Vagina (tissue), 2 donors: ENCODE data around the gene TRIM39. TPM values are rescaled to one million over a fixed set of nuclear protein-coding genes. Genes with fewer than 3 reads are reported as not detected.

ENCODE experiments used
- DNase-seq, 2 donors: peaks; one replicate each; pipeline ENCODE4 v3.0.0-alpha.2; 2017; ENCODE audit errors: extremely low spot score in 2 of 2
- H3K27ac ChIP-seq: fragments of 200-600 bp; sonication (generic); one replicate; pipeline ENCODE4 v1.5.1; 2019
- H3K27me3 ChIP-seq: fragments of 200-600 bp; sonication (generic); one replicate; pipeline ENCODE4 v1.5.1; 2019
- H3K36me3 ChIP-seq, 2 donors: fragments of 200-600 bp; sonication (generic); one replicate each; pipeline ENCODE4 v1.5.1; 2017 to 2019
- H3K4me1 ChIP-seq: fragments of 200-600 bp; sonication (generic); one replicate; pipeline ENCODE4 v1.5.1; 2019
- H3K4me3 ChIP-seq, 2 donors: fragments of 200-600 bp; sonication (generic); 1 replicate in 1 of 2; 2 replicates in 1 of 2; pipeline ENCODE4 v1.5.1; 2016 to 2019
- H3K9me3 ChIP-seq: fragments of 200-600 bp; sonication (generic); one replicate; pipeline ENCODE4 v1.5.1; 2019
- POLR2A ChIP-seq, 2 donors: fragments of 450-650 bp; IDR thresholded peaks; one replicate each; pipeline ENCODE4 v1.6.1; 2017; ENCODE audit warnings: antibody characterized with exemption in 2 of 2, mild to moderate bottlenecking in 2 of 2, moderate library complexity in 2 of 2
- POLR2AphosphoS5 ChIP-seq, 2 donors: sonication (generic); formaldehyde crosslinking; IDR thresholded peaks; one replicate each; pipeline ENCODE4 v1.9.0; 2017; ENCODE audit warnings: antibody characterized with exemption in 2 of 2, mild to moderate bottlenecking in 2 of 2, low read depth in 1 of 2; ENCODE audit not compliant: insufficient read depth in 1 of 2
- intact Hi-C: fragments of 100-400 bp; cut with DNase I; formaldehyde crosslinking; loops from one replicate; pipeline ENCODE4 v1.15.1; 2023
- total RNA-seq: library from RNA; depleted of rRNA; stranded (reverse); fragments of >200 nt; gene quantifications from one replicate; pipeline ENCODE4 v1.2.3, GENCODE V29; 2016
- TF ChIP-seq, protein P1 (sequence below), 3 experiments: fragments of 450-650 bp in 2 of 3; fragments of 200-600 bp in 1 of 3; sonication (generic) in 1 of 3; IDR thresholded peaks; one replicate each; pipeline ENCODE4 v1.5.1; 2017 to 2019; ENCODE audit warnings: antibody characterized with exemption in 3 of 3, mild to moderate bottlenecking in 2 of 3, moderate library complexity in 2 of 3

Gene TRIM39
- total RNA-seq, 1 donor from 2014 or later = 10.1 TPM

DNA sequence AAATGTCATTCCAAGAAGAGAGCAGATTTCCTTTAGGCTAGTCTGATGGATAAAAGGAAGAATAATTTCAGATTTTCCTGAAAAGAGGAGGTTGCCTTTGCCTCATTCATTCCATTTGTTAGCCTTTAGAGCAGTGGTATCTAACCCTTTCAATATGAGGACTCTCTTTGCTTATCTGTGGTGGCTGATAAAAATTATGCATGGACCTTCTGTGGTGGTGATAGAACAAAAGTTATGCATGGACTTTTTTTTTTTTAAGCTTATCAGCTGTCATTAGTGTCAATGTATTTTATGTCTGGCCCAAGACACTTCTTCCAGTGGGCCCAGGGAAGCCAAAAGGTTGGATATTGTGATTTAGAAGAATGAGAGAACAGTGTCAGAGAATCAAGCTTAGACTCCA lies 1.7 kb downstream of the TRIM39 start:
- peaks cover 38% of the 10 kb centered on the region for H3K4me1 ChIP-seq
- no peaks in the 10 kb centered on the region for H3K27me3 ChIP-seq
- no peak overlapping the region for H3K4me3 ChIP-seq
- no peaks in the 10 kb centered on the region for H3K9me3 ChIP-seq
- intact Hi-C loops = no loop called here
- H3K27ac ChIP-seq = no peak overlapping the region
- peaks cover 0 to 35% of the 10 kb centered on the region in 2 donors for H3K36me3 ChIP-seq
- TF ChIP-seq, protein P1, sequence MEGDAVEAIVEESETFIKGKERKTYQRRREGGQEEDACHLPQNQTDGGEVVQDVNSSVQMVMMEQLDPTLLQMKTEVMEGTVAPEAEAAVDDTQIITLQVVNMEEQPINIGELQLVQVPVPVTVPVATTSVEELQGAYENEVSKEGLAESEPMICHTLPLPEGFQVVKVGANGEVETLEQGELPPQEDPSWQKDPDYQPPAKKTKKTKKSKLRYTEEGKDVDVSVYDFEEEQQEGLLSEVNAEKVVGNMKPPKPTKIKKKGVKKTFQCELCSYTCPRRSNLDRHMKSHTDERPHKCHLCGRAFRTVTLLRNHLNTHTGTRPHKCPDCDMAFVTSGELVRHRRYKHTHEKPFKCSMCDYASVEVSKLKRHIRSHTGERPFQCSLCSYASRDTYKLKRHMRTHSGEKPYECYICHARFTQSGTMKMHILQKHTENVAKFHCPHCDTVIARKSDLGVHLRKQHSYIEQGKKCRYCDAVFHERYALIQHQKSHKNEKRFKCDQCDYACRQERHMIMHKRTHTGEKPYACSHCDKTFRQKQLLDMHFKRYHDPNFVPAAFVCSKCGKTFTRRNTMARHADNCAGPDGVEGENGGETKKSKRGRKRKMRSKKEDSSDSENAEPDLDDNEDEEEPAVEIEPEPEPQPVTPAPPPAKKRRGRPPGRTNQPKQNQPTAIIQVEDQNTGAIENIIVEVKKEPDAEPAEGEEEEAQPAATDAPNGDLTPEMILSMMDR (IDR thresholded peaks at IDR 0.05) = no peak
- TF ChIP-seq POLR2A (IDR thresholded peaks at IDR 0.05) = no peak
- TF ChIP-seq POLR2AphosphoS5 (IDR thresholded peaks at IDR 0.05; ENCODE audit: insufficient read depth in 1 of 2, low read depth in 1 of 2) = no peak
- DNase-seq = no peak

DNA sequence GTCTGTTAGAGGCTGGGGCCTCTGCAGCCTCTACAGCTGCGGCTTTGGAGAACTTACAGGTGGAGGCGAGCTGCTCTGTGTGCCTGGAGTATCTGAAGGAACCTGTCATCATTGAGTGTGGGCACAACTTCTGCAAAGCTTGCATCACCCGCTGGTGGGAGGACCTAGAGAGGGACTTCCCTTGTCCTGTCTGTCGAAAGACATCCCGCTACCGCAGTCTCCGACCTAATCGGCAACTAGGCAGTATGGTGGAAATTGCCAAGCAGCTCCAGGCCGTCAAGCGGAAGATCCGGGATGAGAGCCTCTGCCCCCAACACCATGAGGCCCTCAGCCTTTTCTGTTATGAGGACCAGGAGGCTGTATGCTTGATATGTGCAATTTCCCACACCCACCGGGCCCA lies 2.6 kb downstream of the TRIM39 start:
- Histone ChIP-seq H3K4me1 (peaks cover 29% of the 10 kb centered on the region), H3K4me3 (no peak overlapping the region), H3K9me3 (no peaks in the 10 kb centered on the region), H3K27ac (no peak overlapping the region), H3K36me3 (peaks cover 0 to 36% of the 10 kb centered on the region in 2 donors), H3K27me3 (no peaks in the 10 kb centered on the region)
- TF ChIP-seq POLR2A (IDR thresholded peaks at IDR 0.05) (no peak), POLR2AphosphoS5 (IDR thresholded peaks at IDR 0.05; ENCODE audit: insufficient read depth in 1 of 2, low read depth in 1 of 2) (no peak)
- TF ChIP-seq, protein P1 (IDR thresholded peaks at IDR 0.05) = no peak
- intact Hi-C loops = no loop called here
- DNase-seq = no peak

DNA sequence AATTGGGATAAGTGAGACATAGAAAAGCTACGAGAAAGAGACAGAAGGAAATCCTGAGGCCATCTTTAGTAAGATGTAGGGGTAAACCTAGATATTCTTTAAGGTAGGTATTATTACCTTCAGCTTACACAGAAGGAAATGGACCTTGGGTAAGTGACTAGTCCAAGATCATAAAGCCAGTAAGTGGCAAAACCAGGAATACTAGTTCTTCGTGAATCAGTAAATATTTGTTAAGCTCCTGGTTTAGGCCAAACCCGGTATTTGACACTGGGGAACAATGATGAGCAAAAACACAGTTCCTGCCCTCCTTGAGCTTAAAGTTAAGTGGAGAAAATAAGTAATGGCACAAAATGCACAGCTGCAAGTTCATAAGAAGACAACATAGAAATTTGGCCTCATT lies 5.3 kb downstream of the TRIM39 start:
- intact Hi-C loops = no loop called here
- Histone ChIP-seq H3K27ac (no peak overlapping the region), H3K4me1 (peaks cover 15% of the 10 kb centered on the region), H3K4me3 (no peak overlapping the region), H3K36me3 (peaks cover 0 to 63% of the 10 kb centered on the region in 2 donors), H3K27me3 (no peaks in the 10 kb centered on the region), H3K9me3 (no peaks in the 10 kb centered on the region)
- DNase-seq = no peak
- no peak for TF ChIP-seq POLR2A (IDR thresholded peaks at IDR 0.05)
- TF ChIP-seq, protein P1 (IDR thresholded peaks at IDR 0.05) = no peak
- TF ChIP-seq POLR2AphosphoS5 (IDR thresholded peaks at IDR 0.05; ENCODE audit: insufficient read depth in 1 of 2, low read depth in 1 of 2) = no peak

DNA sequence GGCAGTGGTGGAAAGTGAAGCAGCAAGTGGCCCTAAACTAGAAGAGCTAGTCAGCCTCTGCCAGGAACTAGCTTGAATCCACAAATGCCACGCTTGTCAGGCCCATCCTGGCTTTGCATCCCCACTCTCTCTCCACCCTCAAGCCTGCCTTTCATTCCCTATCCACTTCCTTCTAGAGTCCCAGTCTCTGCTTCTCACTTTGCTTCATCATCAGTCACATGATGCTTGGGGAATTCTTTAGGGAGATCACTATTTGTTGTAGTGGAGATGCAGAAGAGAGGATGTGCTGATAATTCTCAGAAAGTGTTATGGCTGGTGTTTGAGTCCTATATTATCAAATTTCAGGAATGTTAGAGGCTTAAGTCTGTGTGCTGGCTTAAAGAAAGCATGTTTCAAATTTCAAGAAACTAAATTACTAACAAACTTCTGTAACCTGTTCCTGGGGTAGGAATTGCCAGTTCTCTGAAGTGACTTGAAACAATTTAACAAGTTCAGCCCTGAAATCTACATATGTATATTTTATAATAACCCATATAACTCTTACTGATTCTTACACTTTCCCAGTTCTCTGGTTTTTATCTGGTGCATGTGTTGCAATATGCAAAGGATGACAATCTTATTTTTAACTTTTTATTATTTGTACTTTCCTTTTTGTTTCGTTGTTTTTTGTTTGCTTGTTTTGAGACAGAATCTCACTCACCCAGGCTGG lies 7.5 kb downstream of the TRIM39 start:
- TF ChIP-seq, protein P1 (IDR thresholded peaks at IDR 0.05) = no peak
- TF ChIP-seq POLR2A (IDR thresholded peaks at IDR 0.05) = no peak
- TF ChIP-seq POLR2AphosphoS5 (IDR thresholded peaks at IDR 0.05; ENCODE audit: insufficient read depth in 1 of 2, low read depth in 1 of 2) = no peak
- H3K4me1 ChIP-seq = no peaks in the 10 kb centered on the region
- no peak overlapping the region for H3K27ac ChIP-seq
- no peak overlapping the region for H3K4me3 ChIP-seq
- no peaks in the 10 kb centered on the region for H3K9me3 ChIP-seq
- intact Hi-C loops = no loop called here
- no peaks in the 10 kb centered on the region for H3K27me3 ChIP-seq
- DNase-seq = no peak
- peaks cover 0 to 73% of the 10 kb centered on the region in 2 donors for H3K36me3 ChIP-seq

DNA sequence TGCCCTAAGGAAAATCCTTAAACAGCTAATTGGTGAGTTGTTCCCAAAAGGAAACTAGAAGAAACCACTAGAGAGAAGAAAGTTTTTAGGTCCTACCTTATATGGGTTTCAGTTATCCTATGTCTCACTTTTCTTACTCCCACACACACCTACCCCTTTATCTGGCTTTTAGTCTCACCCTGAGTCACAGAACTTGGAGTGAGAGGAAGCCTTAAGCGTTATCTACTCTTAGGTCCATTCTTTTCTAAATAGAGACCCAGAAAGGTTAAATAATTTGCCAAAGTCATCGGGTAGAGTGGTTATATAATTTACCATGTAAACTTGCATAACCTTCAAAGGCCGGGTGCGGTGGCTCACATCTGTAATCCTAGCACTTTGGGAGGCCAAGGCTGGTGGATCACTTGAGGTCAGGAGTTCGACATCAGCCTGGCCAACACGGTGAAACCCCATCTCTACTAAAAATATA lies 13.9 kb downstream of the TRIM39 start:
- Histone ChIP-seq H3K36me3 (peaks cover 0 to 42% of the 10 kb centered on the region in 2 donors), H3K27me3 (no peaks in the 10 kb centered on the region), H3K27ac (no peak overlapping the region), H3K4me3 (no peak overlapping the region), H3K9me3 (no peaks in the 10 kb centered on the region), H3K4me1 (peaks cover 3% of the 10 kb centered on the region)
- intact Hi-C loops = no loop called here
- TF ChIP-seq, protein P1 (IDR thresholded peaks at IDR 0.05) = no peak
- TF ChIP-seq POLR2AphosphoS5 (IDR thresholded peaks at IDR 0.05; ENCODE audit: insufficient read depth in 1 of 2, low read depth in 1 of 2) = no peak
- no peak for TF ChIP-seq POLR2A (IDR thresholded peaks at IDR 0.05)
- DNase-seq = no peak
